GM21390 (cell line): ENCODE measurements around the gene ZNF587.
"Not testable (repeated sequence)": the region's sequence is repeated elsewhere in the genome, so short reads cannot be mapped to it uniquely, and the experiment has no call there.

Source experiments
- ATAC-seq: cut with Tn5 transposase; IDR thresholded peaks from one replicate; pipeline ENCODE4 v1.9.1; 2021; ENCODE audit not compliant: unreplicated experiment

Gene ZNF587

DNA sequence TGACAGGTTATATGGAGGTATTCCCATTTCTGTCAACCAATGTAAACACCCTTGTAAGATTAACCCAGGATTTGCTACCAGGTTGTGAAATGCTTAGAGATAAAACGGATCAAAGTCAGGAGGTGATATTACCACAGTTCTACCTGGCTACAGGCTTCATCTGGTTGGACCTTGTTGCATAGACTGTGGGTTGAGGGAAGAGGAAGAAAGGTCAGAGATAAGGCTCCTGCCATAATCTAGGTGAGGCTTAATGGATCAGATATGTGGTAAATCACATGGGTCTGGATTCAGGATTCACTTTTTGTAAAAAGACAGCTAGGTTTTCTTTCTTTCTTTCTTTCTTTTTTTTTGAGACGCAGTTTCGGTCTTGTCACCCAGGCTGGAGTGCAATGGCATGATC lies 28.2 kb upstream of the ZNF587 start:
- not testable (repeated sequence) for ATAC-seq

DNA sequence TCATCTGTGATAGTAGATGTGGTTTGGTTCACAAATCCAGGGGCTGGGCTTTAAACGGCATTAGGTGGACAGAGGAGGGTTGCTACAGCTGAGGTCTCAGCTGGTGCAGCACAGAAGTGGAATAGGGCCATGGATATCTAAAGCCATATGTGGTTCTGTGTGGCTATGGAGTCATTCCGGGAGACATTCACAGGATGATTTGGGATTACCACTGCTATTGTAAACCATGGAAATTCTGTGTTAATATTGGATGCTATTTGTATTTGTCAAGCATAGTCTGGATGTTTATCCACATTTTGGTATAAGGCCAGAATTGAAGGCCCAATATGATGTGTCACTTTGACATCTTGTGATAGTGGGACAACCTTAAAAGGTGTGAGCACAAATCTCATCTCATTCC lies 26.5 kb upstream of the ZNF587 start:
- not testable (repeated sequence) for ATAC-seq

DNA sequence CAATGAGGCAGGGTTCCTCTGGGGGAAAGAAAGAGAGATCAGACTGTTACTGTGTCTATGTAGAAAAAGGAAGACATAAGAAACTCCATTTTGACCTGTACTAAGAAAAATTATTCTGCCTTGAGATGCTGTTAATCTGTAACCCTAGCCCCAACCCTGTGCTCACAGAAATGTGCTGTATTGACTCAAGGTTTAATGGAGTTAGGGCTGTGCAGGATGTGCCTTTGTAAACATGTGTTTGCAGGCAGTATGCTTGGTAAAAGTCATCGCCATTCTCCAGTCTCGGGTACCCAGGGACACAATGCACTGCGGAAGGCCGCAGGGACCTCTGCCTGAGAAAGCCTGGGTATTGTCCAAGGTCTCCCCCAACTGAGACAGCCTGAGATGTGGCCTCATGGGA lies 26.1 kb upstream of the ZNF587 start:
- ATAC-seq = not testable (repeated sequence)

DNA sequence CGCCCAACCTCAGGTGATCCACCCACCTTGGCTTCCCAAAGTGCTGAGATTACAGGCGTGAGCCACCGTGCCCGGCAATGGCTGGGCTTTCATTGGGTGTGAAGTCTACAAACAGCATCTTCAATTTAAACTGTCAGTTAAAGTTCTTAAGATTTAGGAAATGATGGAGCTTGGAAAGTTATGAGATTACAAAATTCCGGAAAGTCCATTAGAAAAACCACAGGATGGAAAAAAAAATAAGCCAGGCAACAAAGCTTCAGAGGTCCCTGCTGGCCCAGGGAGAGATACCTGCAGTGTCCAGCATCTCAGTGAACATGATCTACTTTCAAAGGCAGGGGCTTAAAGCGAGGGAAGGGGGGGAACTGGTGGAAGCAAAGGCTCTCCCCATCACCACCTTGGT lies 24.1 kb upstream of the ZNF587 start:
- ATAC-seq = no peak

DNA sequence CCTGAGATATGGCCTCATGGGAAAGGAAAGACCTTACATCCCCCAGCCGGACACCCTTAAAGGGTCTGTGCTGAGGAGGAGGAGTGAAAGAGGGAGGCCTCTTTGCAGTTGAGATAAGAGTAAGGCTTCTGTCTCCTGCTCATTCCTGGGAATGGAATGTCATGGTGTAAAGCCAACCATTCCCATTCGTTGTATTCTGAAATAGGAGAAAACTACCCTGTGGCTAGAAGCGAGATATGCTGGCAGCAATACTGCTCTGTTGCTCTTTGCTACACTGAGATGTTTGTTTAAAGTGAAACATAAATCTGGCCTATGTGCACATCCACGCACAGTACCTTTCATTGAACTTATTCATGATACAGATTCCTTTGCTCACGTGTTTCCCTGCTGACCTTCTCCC lies 20.3 kb upstream of the ZNF587 start:
- ATAC-seq = no peak

DNA sequence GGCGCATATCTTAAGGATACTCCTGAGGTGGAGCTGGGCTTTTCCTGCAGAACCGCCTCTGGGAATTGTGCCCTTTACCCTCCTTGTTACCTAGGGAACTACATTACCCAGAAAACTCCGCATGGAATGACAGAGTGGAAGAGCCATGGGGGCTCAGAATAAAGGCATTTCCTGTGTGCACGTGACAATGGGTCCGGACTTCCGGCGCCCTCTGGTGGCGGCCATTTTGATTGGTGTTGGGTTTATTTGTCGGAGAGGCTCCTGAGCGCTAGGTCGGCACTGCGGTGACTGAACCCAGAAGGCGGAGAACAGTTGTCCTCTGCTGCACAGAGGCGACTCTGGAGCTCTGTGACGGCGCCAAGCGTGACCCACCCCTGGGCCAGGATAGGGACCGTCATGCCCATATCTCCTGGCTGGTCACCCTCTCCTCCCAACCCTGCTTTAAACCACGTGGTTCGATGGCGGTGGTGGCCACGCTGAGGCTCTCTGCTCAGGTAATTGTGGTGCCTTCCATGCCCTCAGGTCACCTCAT lies 19.5 kb upstream of the ZNF587 start, which contains the start of gene ZNF587B:
Gene ZNF587B, plus strand, starts transcription at position 229 of the 532 bp plus-strand sequence. Its CDS starts 230 bp downstream, at position 459.
- ATAC-seq = no peak

DNA sequence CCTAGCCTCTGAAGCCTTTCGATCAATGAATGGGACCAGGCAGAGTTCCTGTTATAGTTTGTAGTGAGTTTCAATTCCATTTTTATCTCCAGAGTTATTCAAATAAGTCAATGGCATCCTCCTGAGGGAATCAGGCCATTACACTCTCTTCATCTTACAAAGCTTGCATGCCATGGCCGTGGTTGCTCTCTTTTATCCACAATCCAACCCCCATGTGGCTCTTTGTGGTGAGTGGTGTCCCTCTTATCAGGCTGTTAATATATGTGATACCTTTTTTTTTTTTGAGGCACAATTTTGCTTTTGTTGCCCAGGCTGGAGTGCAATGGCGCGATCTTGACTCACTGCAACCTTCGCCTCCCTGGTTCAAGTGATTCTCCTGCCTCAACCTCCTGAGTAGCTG lies 12.7 kb upstream of the ZNF587 start:
- not testable (repeated sequence) for ATAC-seq

DNA sequence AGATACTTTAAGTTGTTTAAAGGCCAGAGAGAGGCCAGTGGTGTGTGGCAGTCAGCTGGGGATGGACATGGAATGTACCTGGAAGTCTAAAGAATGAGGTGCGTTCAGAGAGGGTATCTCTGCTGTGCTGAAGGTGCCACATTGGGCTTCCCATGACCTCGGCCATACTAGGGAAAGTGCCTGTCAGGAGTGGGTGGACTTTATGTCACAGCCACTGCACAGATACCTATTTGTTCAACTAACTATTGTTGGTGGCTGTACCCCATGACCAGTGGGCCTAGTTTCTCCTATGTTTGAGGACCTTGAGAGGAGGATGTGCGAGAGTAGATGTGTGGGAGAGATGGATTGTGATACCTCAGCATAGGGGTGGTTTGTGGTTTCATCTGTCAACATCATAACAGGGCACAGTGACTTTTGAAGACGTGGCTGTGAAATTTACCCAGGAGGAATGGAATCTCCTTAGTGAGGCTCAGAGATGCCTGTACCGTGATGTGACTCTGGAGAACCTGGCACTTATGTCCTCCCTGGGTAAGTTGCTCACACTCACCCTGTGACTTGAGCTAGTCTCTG lies 11.0 kb upstream of the ZNF587 start:
- not testable (repeated sequence) for ATAC-seq

DNA sequence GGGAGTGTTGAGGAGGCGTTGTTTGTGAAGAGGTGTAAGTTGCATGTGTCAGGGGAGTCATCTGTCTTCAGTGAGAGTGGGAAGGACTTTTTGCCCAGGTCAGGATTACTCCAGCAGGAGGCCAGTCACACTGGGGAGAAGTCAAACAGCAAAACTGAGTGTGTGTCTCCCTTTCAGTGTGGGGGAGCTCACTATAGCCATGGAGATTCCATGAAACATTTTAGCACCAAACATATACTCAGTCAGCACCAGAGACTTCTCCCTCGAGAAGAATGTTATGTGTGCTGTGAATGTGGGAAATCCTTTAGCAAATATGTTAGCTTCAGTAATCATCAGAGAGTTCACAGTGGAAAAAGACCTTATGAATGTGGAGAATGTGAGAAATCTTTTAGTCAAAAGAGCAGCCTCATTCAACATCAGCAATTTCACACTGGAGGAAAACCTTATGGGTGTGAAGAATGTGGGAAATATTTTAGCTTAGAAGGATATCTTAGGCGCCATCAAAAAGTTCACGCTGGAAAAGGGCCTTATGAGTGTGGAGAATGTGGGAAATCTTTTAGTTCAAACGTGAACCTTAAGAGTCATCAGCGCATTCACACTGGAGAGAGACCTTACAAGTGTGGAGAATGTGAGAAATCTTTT lies 8.4 kb upstream of the ZNF587 start:
- no peak for ATAC-seq

DNA sequence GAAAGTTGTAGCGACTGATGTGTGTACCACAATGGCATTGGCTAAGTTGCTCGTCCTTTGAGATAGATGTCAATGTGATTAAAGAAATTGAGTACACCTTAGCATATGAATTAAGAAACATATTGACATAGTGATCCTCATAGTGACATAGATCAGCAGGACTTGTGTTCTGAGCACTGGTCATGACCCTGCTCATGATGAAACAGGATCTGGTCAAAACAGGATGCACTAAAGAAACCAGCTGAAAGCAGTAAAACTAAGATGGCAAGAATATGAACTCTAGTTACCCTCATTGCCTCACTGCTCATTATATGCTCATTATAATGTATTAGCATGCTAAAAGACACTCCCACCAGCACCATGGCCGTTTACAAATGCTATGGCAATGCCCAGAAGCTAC lies 2.5 kb upstream of the ZNF587 start:
- ATAC-seq = not testable (repeated sequence)

DNA sequence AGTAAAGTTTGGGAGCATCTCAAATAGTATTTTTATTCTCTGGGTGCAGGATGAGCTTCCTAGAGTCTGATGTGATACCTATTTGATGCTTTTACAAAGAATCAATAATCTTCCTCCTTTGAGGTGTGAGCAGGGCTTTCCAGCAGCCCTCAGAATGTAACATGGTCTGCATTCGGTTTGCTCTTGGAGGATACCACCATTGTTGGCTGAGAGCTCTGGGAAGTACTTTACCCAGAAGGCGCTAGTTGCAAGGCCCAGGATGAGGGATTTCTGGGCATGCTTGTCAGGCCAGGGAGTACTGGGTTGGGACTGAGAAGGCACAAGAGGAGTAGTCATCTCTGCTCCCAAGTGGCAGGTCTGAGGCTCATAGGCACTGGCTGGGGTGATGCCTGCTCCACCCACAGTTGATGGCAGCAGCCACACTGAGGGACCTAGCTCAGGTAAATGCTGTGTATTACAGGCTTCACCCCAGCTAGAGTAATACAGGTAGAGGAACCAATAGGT lies 445 bp upstream of the ZNF587 start:
- ATAC-seq = peak; percentile 33

DNA sequence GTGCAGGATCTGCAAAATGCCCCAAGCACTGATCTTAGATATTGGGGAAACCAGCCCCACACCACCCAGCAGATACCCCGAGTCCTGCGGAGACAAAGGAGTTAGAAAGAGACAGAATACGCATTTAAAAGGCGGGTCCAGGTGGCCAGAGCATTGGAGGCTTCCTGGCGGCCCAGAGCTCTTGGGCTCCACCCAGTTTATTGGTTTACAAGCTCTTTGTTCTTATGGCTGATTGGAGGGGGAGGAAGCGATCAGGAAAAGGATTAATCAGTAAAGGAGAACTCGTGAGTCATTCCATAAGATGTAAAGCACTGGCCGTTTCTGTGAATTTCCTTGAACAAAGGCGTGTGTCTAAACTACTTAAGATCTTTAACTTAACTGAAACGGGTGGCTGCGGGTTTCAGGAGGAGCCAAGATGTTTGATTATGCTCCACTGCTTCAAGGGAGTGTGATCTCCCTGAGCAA lies 926 bp downstream of the ZNF587 start:
- no peak for ATAC-seq

DNA sequence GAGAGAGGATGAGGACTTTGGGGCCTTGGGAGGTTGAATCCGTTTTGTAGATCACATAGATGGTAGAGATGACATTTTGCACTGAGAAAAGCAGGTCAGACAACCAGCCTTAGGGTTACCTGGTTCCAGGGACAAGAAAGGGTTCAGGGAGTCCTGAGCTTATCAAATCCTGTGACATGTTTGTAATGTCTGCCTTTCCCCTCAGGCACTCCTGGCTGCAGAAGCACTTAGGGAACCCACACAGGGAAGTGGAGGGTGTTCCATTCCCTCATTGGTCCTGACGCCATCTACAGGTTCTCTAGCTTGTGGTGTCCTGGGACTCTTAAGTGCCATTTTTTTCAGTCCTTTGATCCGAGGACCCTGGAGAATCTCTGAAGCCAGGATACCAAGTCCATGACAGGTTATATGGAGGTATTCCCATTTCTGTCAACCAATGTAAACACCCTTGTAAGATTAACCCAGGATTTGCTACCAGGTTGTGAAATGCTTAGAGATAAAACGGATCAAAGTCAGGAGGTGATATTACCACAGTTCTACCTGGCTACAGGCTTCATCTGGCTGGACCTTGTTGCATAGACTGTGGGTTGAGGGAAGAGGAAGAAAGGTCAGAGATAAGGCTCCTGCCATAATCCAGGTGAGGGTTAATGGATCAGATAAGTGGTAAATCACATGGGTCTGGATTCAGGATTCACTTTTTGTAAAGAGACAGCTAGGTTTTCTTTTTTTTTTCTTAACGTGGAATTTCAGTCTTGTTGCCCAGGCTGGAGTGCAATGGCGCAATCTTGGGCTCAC lies 2.3 kb downstream of the ZNF587 start:
- not testable (repeated sequence) for ATAC-seq

DNA sequence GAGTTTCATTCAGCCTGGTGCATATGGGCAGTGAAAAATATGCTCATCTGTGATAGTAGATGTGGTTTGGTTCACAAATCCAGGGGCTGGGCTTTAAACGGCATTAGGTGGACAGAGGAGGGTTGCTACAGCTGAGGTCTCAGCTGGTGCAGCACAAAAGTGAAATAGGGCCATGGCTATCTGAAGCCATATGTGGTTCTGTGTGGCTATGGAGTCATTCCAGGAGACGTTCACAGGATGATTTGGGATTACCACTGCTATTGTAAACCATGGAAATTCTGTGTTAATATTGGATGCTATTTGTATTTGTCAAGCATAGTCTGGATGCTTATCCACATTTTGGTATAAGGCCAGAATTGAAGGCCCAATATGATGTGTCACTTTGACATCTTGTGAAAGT lies 4.5 kb downstream of the ZNF587 start:
- not testable (repeated sequence) for ATAC-seq

DNA sequence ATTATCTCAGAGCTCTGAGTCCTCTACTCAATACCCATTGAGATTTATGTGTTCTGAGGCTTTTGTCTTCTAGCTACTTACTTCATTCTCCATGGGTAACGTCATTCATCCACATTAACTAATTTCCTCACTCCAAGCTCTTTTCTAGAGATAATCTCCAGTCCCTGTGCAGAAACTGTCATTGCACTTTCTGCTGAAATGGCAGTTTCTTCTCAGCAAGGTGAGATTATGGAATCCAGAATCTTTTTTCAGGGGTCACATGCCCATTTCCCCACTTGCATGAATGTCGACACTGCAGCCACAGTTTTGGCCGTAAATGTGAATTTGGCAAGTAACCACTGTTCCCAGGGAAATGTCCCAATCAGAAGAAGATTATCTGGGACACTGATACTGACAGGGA lies 12.7 kb downstream of the ZNF587 start:
- not testable (repeated sequence) for ATAC-seq

DNA sequence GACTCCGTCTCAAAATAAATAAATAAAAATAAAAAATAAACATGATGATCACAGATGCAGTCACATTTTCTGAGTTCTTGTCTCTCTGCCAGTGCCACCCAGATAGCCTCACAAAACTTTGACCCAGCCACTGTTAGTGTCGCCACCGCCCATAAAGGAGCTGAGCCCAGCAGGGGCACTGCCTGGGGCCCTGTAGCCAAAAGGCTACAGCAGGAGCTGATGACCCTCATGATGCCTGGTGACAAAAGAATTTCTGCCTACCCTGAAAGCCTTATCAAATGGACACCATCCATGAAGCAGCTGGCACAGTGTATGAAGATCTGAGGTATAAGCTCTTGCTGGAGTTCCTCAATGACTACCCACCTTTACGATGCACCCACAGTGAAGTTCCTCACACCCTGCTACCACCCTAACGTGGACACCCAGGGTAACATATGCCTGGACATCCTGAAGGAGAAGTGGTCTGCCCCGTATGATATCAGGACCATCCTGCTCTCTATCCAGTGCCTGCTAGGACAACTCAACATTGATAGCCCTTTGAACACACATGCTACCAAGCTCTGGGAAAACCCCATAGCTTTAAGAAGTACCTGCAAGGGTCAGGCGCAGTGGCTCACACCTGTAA lies 18.3 kb downstream of the ZNF587 start:
- ATAC-seq = no peak

DNA sequence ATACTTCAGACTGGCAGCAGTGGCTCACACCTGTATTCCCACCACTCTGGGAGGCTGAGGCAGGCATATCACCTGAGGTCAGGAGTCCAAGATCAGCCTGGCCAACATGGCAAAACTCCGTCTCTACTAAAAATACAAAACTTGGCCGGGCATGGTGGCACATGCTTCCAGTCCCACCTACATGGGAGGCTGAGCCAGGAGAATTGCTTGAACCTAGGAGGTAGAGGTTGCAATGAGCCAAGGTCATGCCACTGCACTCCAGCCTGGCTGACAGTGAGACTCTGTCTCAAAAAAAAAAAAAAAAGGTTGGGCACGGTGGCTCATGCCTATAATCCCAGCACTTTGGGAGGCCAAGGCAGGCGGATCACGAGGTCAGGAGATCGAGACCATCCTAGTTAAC lies 20.0 kb downstream of the ZNF587 start:
- not testable (repeated sequence) for ATAC-seq

DNA sequence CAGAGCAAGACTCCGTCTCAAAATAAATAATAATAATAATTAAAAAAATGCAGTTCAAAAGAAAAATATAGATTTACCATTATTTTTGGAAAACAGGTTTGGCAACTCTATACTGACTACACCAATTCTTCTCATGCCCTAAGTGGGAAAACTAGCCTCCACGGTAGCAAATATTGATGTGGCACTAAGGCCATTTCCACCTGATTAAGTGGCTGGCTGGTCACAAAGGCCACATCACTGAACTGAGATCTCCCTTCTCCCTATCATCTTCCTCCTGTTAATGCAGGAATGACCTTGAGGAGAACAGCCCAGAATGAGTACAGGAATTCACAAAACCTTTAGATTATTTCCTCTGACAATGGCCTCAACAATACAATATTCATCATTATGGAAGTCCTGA lies 20.6 kb downstream of the ZNF587 start:
- ATAC-seq = no peak

DNA sequence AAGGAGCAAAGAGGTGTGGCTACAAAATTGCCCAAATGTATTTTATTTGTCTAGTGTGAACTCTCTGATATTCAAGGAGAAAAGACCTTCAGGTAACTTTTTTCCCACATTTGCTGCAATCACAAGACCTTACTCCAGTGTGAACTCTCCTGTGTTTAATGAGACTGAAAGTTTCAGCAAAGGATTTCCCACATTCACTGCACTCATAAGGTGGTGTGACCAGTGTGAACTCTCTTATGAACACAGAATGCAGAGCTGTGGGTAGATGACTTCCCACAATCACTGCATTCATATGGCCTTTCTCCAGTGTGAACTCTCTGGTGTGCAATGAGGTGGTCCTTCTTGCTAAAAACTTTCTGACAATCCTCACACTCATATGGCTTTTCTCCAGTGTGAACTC lies 22.8 kb downstream of the ZNF587 start:
- no peak for ATAC-seq

DNA sequence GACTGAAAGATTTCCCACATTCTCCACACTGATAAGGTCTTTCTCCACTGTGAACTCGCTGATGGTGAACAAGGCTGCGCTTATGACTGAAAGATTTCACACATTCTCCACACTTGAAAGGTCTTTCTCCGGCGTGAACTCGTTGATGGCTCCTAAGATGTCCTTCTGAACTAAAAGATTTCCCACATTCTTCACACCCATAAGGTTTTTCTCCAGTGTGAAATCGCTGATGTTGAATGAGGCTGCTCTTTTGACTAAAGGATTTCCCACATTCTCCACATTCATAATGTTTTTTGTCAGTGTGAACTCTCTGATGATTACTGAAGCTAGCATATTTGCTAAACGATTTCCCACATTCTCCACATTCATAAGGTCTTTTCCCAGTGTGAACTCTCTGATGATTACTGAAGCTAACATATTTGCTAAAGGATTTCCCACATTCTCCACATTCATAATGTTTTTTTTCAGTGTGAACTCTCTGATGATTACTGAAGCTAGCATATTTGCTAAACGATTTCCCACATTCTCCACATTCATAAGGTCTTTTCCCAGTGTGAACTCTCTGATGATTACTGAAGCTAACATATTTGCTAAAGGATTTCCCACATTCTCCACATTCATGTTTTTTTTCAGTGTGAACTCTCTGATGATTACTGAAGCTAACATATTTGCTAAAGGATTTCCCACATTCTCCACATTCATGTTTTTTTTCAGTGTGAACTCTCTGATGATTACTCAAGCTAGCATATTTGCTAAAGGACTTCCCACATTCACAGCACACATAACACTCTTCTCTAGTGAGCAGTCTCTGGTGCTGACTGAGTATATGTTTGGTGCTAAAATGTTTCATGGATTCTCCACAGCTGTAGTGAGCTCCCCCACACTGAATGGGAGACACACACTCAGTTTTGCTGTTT lies 24.5 kb downstream of the ZNF587 start:
- not testable (repeated sequence) for ATAC-seq
